T-helper 17 cell (primary cell): ENCODE data around the gene C6orf136. TPM values are rescaled to one million over a fixed set of nuclear protein-coding genes. Genes with fewer than 3 reads are reported as not detected.

ENCODE experiments used
- ATAC-seq: fragments of 150-1000 bp; cut with Tn5 transposase; 2 replicates; pipeline ENCODE4 v1.10.0; 2021; ENCODE audit warnings: mild to moderate bottlenecking, moderate library complexity
- DNase-seq, 3 donors: peaks; one replicate each; pipeline versions ENCODE4 v3.0.0 to v3.0.0-alpha.2; 2020 to 2021
- H3K9me3 ChIP-seq: one replicate; pipeline ENCODE4 v1.7.0; 2013; ENCODE audit warnings: low read length, mild to moderate bottlenecking; ENCODE audit not compliant: control insufficient read depth, poor library complexity, severe bottlenecking
- H3K27ac Mint-ChIP-seq: one replicate; pipeline ENCODE4 v1.8.0; 2022; ENCODE audit warnings: mild to moderate bottlenecking, moderate library complexity, mixed read lengths
- H3K27me3 Mint-ChIP-seq: one replicate; pipeline ENCODE4 v1.8.0; 2022; ENCODE audit warnings: mixed read lengths
- H3K36me3 Mint-ChIP-seq: one replicate; pipeline ENCODE4 v1.8.0; 2022; ENCODE audit warnings: low read depth, mixed read lengths
- H3K4me1 Mint-ChIP-seq: one replicate; pipeline ENCODE4 v1.8.0; 2022; ENCODE audit warnings: mild to moderate bottlenecking, mixed read lengths
- H3K4me3 Mint-ChIP-seq: one replicate; pipeline ENCODE4 v1.8.0; 2022; ENCODE audit warnings: mild to moderate bottlenecking, moderate library complexity, mixed read lengths
- total RNA-seq, 4 donors: library from RNA in 2 of 4; stranded (reverse) in 2 of 4; gene quantifications; one replicate each; pipeline ENCODE4 v1.2.3 and lab custom pipeline; 2022 to 2026

Gene C6orf136
- total RNA-seq, 2 donors from 2014 or later = 32.6 to 37.0 TPM

DNA sequence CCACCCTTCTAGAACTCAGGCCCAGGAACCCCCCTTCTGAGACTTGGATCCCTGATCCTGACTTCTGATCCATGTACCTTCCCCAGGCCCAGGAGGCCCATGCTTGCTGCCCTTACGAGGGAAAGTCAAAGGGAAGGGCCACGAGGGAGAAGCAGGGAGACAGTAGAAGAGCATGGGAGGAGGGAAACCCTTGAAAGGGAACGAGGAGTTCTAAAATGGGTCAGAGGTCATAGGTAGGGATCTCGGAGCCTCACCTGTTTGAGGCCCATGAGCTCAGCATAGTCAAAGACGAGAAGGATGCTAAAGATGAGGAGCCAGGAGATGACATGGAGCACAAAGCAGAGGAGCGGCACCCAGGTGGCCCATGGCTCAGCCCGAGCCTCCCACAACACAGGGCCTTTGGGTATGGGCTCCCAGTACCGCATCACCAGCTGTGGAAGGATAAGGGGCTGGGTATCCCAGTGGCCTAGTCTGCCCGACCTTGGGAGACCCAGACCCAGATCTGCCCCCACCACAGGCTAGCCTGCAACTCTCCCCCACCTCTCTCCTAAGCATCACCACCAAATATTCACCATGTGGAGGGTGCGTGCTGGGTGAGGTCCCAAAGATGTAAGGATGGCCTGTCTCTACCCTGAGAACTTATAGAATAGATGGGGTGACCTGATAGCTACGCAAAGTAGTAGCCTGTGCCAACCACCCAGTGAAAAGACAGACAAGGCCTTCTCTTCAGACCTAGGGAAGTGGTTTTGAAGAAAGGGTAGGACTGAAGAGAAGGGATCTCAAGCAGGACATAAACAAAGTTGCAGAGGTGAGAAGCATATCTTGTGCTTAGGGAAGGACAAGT lies 42.3 kb downstream of the C6orf136 start:
- Mint-ChIP-seq H3K36me3 (peaks cover 18% of the 10 kb centered on the region), H3K4me3 (peak overlapping the region; percentile 100), H3K27me3 (no peaks in the 10 kb centered on the region), H3K4me1 (peaks cover 44% of the 10 kb centered on the region), H3K27ac (peak overlapping the region; percentile 97)
- ATAC-seq (no peak), DNase-seq (no peak)
- H3K9me3 ChIP-seq = no peaks in the 10 kb centered on the region

DNA sequence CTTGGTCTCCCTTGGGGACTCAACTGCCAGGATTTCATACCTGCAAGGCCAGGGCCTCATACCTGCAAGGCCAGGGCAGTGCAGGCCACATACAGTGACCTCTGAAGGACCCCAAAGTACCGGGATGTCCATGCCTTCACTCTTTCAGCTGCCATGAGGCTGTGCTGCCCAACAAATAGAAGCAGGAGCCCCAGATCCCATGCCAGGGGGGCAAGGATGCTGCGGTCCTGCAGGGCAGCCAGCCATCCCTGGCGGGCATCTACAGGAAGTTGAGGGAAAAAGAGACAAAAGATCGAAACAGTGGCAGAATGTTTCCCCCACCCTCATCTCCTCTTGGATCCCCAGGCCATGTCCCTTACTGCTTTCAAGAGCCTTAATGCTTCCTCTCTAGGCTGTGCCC lies 43.1 kb downstream of the C6orf136 start:
- ATAC-seq (no peak), DNase-seq (no peak)
- Mint-ChIP-seq H3K27me3 (no peaks in the 10 kb centered on the region), H3K27ac (peak overlapping the region; percentile 97), H3K4me3 (peak overlapping the region; percentile 92), H3K4me1 (peaks cover 42% of the 10 kb centered on the region), H3K36me3 (peaks cover 14% of the 10 kb centered on the region)
- H3K9me3 ChIP-seq = no peaks in the 10 kb centered on the region

DNA sequence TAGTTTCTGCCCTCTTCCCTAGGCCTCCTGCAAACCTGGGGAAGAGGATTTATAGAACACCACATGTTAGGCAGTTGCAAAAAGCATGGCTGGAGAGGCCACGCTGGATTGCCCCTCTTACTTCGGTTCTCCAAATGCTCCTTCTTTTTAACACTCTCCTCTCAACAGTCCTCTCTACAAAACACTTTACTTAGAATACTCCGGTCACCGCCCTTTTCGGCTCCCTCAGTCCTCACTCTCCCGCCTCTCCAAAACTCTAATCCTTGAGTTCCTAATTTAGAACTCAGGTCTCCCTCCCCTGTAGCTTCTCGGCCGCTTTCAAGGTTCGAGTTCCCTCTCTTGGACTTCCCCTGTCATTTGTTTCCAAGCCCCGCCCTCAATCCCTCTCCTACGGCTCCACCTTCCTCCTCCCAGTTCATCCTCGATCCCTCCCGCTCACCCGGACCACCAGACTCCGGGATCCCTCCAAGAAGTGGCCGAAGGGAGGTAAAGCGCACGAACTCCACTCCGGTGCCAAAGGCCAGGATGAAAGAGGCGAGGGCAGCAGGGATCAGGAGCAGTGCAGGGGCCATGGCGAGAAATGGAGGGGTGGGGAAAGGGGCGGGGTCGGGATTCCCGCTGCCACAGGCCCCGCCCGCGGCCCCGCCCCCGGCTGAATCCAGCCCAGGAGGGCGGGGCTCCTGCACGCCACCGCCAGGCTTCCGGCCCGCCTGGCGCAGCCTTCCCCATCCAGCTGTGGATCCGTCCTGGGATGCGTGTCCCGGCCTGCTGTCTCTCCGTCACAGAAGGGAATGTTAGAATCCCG lies 43.7 kb downstream of the C6orf136 start, which contains the start of gene NRM:
Gene NRM, minus strand, starts transcription at position 582 of the 805 bp plus-strand sequence. Its CDS starts 10 bp downstream, at position 572.
- DNase-seq (peak; percentile 43 to 81 (median 74)), ATAC-seq (peak; percentile 35)
- H3K27me3 Mint-ChIP-seq = no peaks in the 10 kb centered on the region
- H3K36me3 Mint-ChIP-seq = peaks cover 7% of the 10 kb centered on the region
- peak within 1 kb of the TSS; percentile 92 for H3K4me3 Mint-ChIP-seq
- H3K4me1 Mint-ChIP-seq = peaks cover 36% of the 10 kb centered on the region
- H3K9me3 ChIP-seq = no peaks in the 10 kb centered on the region
- peak within 1 kb of the TSS; percentile 97 for H3K27ac Mint-ChIP-seq

DNA sequence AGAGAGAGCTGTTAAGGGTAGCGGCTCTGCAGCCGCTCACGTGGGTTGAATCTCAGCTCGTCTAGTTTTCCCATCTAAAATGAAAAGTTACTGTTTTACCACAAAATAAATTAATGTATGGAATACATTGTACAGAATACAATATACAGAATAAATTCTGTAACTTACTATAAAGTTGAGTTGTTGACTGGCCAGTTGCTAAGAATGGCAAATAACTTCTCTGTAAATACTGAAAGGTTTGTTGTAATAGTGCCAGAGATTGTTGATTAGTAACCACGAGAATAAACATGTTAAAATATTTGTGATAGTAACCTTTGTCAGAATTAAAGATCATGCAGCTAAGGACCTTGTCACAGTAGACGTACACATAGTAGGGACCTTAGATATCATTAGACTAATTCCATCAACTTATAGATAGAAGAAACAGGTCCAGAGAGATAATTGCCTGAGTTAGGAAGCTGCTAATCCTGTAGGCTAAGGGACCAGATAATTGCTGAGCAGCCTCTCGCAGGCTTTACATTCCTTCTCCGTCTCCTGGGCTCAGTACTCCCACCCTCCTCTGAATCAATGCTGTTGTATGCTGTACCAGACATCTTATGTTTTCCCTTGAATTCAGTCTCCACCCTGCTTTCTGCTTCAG lies 44.4 kb downstream of the C6orf136 start:
- ATAC-seq = no peak
- H3K36me3 Mint-ChIP-seq = peaks cover 1% of the 10 kb centered on the region
- H3K27ac Mint-ChIP-seq = peak overlapping the region; percentile 97
- peaks cover 33% of the 10 kb centered on the region for H3K4me1 Mint-ChIP-seq
- no peak for DNase-seq
- peak overlapping the region; percentile 92 for H3K4me3 Mint-ChIP-seq
- H3K27me3 Mint-ChIP-seq = no peaks in the 10 kb centered on the region
- no peaks in the 10 kb centered on the region for H3K9me3 ChIP-seq

DNA sequence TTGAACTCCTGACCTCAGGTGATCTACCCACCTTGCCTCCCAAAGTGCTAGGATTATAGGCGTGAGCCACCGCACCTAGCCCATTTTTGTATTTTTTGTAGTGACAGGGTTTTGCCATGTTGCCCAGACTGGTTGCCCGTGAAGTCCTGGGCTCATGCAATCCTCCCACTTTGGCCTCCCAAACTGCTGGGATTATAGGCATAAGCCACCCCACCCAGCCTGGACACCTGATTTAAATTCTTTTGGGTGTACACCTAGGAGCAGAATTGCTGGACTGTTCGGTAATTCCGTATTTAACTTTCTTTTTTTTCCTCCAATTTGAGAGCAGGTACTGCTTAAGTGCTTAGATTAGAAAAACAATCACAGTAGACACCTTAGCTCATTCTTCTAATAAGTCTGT lies 49.5 kb downstream of the C6orf136 start:
- Mint-ChIP-seq H3K4me1 (peaks cover 5% of the 10 kb centered on the region), H3K27ac (no peak overlapping the region), H3K4me3 (no peak overlapping the region), H3K27me3 (no peaks in the 10 kb centered on the region), H3K36me3 (no peaks in the 10 kb centered on the region)
- ATAC-seq (no peak), DNase-seq (no peak)
- H3K9me3 ChIP-seq = no peaks in the 10 kb centered on the region

DNA sequence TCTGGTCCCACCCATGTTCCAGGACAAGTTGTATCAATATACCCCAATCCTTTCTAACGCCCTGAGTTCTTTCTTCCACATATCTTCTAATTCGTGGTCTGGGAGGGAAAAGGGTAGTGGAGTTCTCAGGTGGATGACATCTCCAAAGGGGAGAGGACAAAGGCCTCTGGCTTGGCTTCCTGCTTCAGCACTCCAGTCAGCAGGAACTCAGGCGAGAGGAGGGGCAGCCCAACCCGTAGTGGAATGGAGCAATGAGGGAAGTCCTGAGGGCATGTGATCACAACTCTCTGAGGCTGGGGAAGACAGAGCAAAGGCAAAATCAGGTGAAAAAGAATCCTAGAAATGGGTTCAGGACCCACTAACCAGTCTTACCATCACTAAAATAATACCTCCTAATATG lies 53.4 kb downstream of the C6orf136 start:
- no peak for DNase-seq
- H3K4me3 Mint-ChIP-seq = no peak overlapping the region
- H3K27ac Mint-ChIP-seq = no peak overlapping the region
- peaks cover 21% of the 10 kb centered on the region for H3K4me1 Mint-ChIP-seq
- no peaks in the 10 kb centered on the region for H3K9me3 ChIP-seq
- no peaks in the 10 kb centered on the region for H3K27me3 Mint-ChIP-seq
- ATAC-seq = no peak
- peaks cover 10% of the 10 kb centered on the region for H3K36me3 Mint-ChIP-seq

Other genes with a start within 250 kb of the C6orf136 start
- gene HLA-E, start 157.6 kb upstream of the C6orf136 start, total RNA-seq = 1,000 to 10,000 TPM; 1,324 to 1,494 TPM
- gene GNL1, start 90.6 kb upstream of the C6orf136 start, total RNA-seq = 100 to 1,000 TPM; 178 to 211 TPM
- gene PRR3, start 89.8 kb upstream of the C6orf136 start, total RNA-seq = 10 to 100 TPM; 11.2 to 13.9 TPM
- gene ABCF1, start 75.7 kb upstream of the C6orf136 start, total RNA-seq = 100 to 1,000 TPM in 1 of 2 donors, 10 to 100 TPM in 1; 97.4 to 106 TPM
- 100 to 1,000 TPM; 114 to 123 TPM for gene PPP1R10, start 29.9 kb upstream of the C6orf136 start, total RNA-seq
- gene MRPS18B, start 29.3 kb upstream of the C6orf136 start, total RNA-seq = 10 to 100 TPM; 16.3 to 23.2 TPM
- gene ATAT1, start 20.3 kb upstream of the C6orf136 start, total RNA-seq = 1 to 10 TPM; 5.6 to 6.6 TPM
- 10 to 100 TPM; 23.5 to 25.6 TPM for gene DHX16, start 25.9 kb downstream of the C6orf136 start, total RNA-seq
- gene PPP1R18, start 39.5 kb downstream of the C6orf136 start, total RNA-seq = 100 to 1,000 TPM in 1 of 2 donors, 10 to 100 TPM in 1; 99.5 to 117 TPM
- 1 to 10 TPM; 4.7 to 5.6 TPM for gene NRM, start 43.9 kb downstream of the C6orf136 start, total RNA-seq
- 10 to 100 TPM; 37.4 to 46.5 TPM for gene MDC1, start 70.1 kb downstream of the C6orf136 start, total RNA-seq
- 100 to 1,000 TPM; 104 to 108 TPM for gene TUBB, start 73.2 kb downstream of the C6orf136 start, total RNA-seq
- 10 to 100 TPM; 25.6 to 39.0 TPM for gene FLOT1, start 95.6 kb downstream of the C6orf136 start, total RNA-seq
- gene IER3, start 97.4 kb downstream of the C6orf136 start, total RNA-seq = 10 to 100 TPM in 1 of 2 donors, 1 to 10 TPM in 1; 9.6 to 11.3 TPM
- 1 to 10 TPM; 1.8 to 5.6 TPM for gene DDR1, start 237.4 kb downstream of the C6orf136 start, total RNA-seq